GM12892 (cell line): Measurements from ENCODE around the gene MIER3.

Experiments used
- POLR2A ChIP-seq: IDR thresholded peaks from 2 replicates; pipeline ENCODE4 v1.6.1; 2011; ENCODE audit warnings: low read depth, low read length, control low read depth
- POLR2AphosphoS5 ChIP-seq: IDR thresholded peaks from 2 replicates; pipeline ENCODE4 v1.6.1; 2011; ENCODE audit warnings: low read depth, low read length, control low read depth
- TAF1 ChIP-seq: IDR thresholded peaks from 2 replicates; pipeline ENCODE4 v1.6.1; 2011; ENCODE audit warnings: low read depth, mild to moderate bottlenecking, control low read depth, low read length, borderline replicate concordance

GRCh38 chr5:56919942-56920662, 31.8 kb downstream of the MIER3 start:
- no peak for TF ChIP-seq TAF1
- TF ChIP-seq POLR2A = no peak
- no peak for TF ChIP-seq POLR2AphosphoS5
